Ascending aorta (tissue), 2 donors: ENCODE results near the gene NOC4L. TPM values are rescaled to one million over a fixed set of nuclear protein-coding genes. Genes with fewer than 3 reads are reported as not detected.

Experiments used
- DNase-seq, 2 donors: peaks; one replicate each; pipeline ENCODE4 v3.0.0-alpha.2; 2019; ENCODE audit warnings: low spot score in 2 of 2
- H3K27ac ChIP-seq, 2 donors: fragments of 200-600 bp; sonication (generic); one replicate each; pipeline ENCODE4 v1.5.1; 2016 to 2017; ENCODE audit warnings: mild to moderate bottlenecking in 1 of 2
- H3K27me3 ChIP-seq: fragments of 200-600 bp; sonication (generic); one replicate; pipeline ENCODE4 v1.5.1; 2017
- H3K36me3 ChIP-seq, 2 donors: fragments of 200-600 bp; sonication (generic); one replicate each; pipeline ENCODE4 v1.5.1; 2016
- H3K4me1 ChIP-seq, 2 donors: fragments of 200-600 bp; sonication (generic); one replicate each; pipeline ENCODE4 v1.5.1; 2016 to 2017; ENCODE audit warnings: mild to moderate bottlenecking in 1 of 2
- H3K4me3 ChIP-seq, 2 donors: fragments of 200-600 bp; sonication (generic); one replicate each; pipeline ENCODE4 v1.5.1; 2016 to 2017; ENCODE audit warnings: mild to moderate bottlenecking in 1 of 2
- H3K9me3 ChIP-seq, 2 donors: fragments of 200-600 bp; sonication (generic); one replicate each; pipeline ENCODE4 v1.5.1; 2016
- CTCF ChIP-seq, 3 experiments: fragments of 200-600 bp in 2 of 3; fragments of 450-650 bp in 1 of 3; sonication (generic) in 2 of 3; IDR thresholded peaks; one replicate each; pipeline ENCODE4 v1.5.1; 2016 to 2019; ENCODE audit warnings: antibody characterized with exemption in 3 of 3, mild to moderate bottlenecking in 1 of 3, moderate library complexity in 1 of 3
- intact Hi-C: fragments of 100-400 bp; cut with DNase I; formaldehyde crosslinking; loops from one replicate; pipeline ENCODE4 v1.15.1; 2023
- total RNA-seq: library from RNA; depleted of rRNA; stranded (reverse); fragments of >200 nt; gene quantifications from one replicate; pipeline ENCODE4 v1.1.0, GENCODE V29; 2016

Gene NOC4L
- total RNA-seq, 1 donor from 2014 or later = 9.2 TPM

GRCh38 chr12:132172619-132173018 lies 28.4 kb downstream of the NOC4L start:
- TF ChIP-seq CTCF (IDR thresholded peaks at IDR 0.05) = no peak
- Histone ChIP-seq H3K4me1 (no peaks in the 10 kb centered on the region), H3K4me3 (no peak overlapping the region), H3K27ac (no peak overlapping the region), H3K27me3 (no peaks in the 10 kb centered on the region), H3K36me3 (no peaks in the 10 kb centered on the region), H3K9me3 (no peaks in the 10 kb centered on the region)
- no peak for DNase-seq
- intact Hi-C loops = no loop called here

- TF ChIP-seq CTCF (IDR thresholded peaks at IDR 0.05) = no peak
- Histone ChIP-seq H3K4me1 (no peaks in the 10 kb centered on the region), H3K36me3 (no peaks in the 10 kb centered on the region), H3K4me3 (no peak overlapping the region), H3K9me3 (no peaks in the 10 kb centered on the region), H3K27me3 (no peaks in the 10 kb centered on the region), H3K27ac (no peak overlapping the region)
- intact Hi-C loops = no loop called here
- DNase-seq = no peak
Observed at GRCh38 chr12:132173135-132174014, 29.1 kb downstream of the NOC4L start.

GRCh38 chr12:132174015-132174838 lies 30.0 kb downstream of the NOC4L start:
- intact Hi-C loops = no loop called here
- Histone ChIP-seq H3K36me3 (no peaks in the 10 kb centered on the region), H3K27me3 (no peaks in the 10 kb centered on the region), H3K9me3 (no peaks in the 10 kb centered on the region), H3K4me3 (no peak overlapping the region), H3K4me1 (no peaks in the 10 kb centered on the region), H3K27ac (no peak overlapping the region)
- TF ChIP-seq CTCF (IDR thresholded peaks at IDR 0.05) = no peak
- DNase-seq = no peak

- Histone ChIP-seq H3K36me3 (no peaks in the 10 kb centered on the region), H3K4me3 (no peak overlapping the region), H3K27ac (no peak overlapping the region), H3K9me3 (no peaks in the 10 kb centered on the region), H3K4me1 (no peaks in the 10 kb centered on the region), H3K27me3 (no peaks in the 10 kb centered on the region)
- TF ChIP-seq CTCF (IDR thresholded peaks at IDR 0.05) = no peak
- no peak for DNase-seq
- intact Hi-C loops = no loop called here
Observed at GRCh38 chr12:132174839-132175490, 30.7 kb downstream of the NOC4L start.

GRCh38 chr12:132175496-132176384 lies 31.5 kb downstream of the NOC4L start:
- H3K36me3 ChIP-seq = no peaks in the 10 kb centered on the region
- no peak overlapping the region for H3K27ac ChIP-seq
- DNase-seq = no peak
- intact Hi-C loops = no loop called here
- no peaks in the 10 kb centered on the region for H3K27me3 ChIP-seq
- no peak overlapping the region for H3K4me3 ChIP-seq
- TF ChIP-seq CTCF (IDR thresholded peaks at IDR 0.05) = no peak
- no peaks in the 10 kb centered on the region for H3K4me1 ChIP-seq
- H3K9me3 ChIP-seq = no peaks in the 10 kb centered on the region
